OCI-LY7 (cell line): ENCODE results near the gene TNFRSF11A.

Source experiments
- CTCF ChIP-seq: fragments of 200-600 bp; sonication (generic); conservative IDR thresholded peaks from 2 replicates; pipeline ENCODE4 v1.5.1; 2014; ENCODE audit warnings: mild to moderate bottlenecking, antibody characterized with exemption, low read length, moderate library complexity, mixed read lengths
- EZH2phosphoT487 ChIP-seq: fragments of 200-600 bp; sonication (generic); IDR thresholded peaks from 2 replicates; pipeline ENCODE4 v1.6.1; 2018; ENCODE audit warnings: low read depth, borderline replicate concordance, mild to moderate bottlenecking, mixed run types, antibody characterized with exemption, low read length, moderate library complexity, mixed read lengths

DNA sequence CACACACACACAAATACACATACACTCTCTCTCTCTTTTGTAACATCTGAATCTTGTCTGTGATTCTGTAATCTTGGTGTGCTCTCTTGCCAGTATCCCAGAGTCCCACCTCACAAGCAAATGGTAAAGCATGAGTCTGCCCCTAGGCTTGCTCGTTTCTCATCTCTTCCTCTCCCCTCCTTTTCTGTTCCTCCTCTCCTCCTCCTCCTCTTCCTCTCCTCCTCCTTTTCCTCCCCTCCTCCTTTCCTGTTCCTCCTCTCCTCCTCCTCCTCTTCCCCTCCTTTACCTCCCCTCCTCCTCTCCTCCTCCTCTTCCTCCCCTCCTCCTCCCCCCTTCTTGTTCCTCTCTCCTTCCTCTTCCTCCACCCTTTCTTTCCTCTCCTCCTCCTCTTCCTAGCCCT lies 59.0 kb downstream of the TNFRSF11A start:
- no peak for TF ChIP-seq CTCF
- TF ChIP-seq EZH2phosphoT487: no peak
